ENCODE data around the gene SLC51A.
"Not testable (repeated sequence)": the region's sequence is repeated elsewhere in the genome, so short reads cannot be mapped to it uniquely, and the experiment has no call there.

Gene SLC51A

DNA sequence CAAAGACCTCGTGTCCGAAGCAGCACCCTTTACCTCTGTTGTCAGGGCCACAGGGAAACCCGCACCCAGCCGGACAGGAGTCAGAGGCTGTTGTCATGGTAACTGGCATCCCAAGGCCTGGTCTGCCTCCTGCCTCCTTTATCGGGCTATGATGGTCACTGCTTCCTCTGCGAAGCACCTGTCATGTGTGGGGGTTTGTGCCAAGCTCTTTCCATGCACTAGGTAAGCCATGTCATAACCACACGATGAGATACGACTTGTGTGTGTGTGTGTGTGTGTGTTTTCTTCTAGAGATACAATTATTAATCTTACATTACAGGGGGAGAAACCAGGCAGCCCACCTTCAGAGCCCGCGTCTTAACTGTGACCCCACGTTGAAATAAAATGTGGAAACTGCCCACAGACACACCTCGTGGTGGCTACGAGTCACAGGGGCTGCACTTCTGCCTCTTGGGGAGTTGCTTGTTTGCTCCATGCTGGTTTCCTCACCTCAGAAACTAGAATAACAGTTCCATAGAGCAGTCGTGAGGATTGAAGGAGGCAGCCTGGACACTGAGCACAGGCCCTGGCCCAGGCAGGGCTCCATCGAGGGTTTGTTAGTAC lies 23.1 kb upstream of the SLC51A start:
- no peak for DNase-seq (ENCODE audit: extremely low read depth in 1 of 2, low read depth in 1 of 2)

DNA sequence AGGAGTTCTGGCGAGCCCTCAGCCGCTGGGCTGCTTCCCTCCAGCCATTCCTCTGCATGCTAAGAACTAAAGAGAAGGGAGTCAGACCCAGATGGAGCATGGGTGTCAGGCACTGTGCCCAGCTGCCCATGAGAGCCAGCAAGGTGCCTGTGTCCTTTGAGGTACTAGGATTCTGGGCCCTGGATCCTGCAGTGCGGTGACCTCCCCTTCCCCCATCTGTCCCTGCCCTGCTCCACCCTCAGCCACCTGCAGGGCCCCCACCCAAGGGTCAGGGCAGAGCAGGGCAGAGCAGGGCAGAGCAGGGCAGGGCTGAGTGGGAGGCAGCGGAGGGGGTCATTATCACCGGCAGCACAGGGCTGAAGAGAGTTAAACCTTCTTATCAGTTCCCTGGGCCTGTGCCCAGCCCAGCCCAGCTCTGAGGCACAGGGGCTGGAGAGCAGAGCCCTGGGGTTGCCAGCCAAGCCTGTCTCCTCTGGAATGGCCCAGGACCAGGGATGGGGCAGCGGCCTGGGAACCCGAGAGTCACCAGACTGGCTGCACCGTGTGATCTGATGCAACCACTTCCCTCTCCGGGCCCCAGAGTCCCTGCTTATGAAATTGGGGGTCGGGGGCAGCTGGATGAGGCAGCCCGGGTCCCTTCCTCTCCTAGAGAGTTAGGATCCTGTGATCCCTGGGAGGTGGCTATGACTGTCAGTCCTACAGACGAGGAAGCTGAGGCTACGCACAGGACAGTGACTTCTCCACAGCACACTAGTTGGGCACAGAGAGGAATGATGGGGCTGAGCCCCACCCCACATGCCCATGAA lies 22.4 kb upstream of the SLC51A start:
- DNase-seq (ENCODE audit: extremely low read depth in 1 of 2, low read depth in 1 of 2): no peak

DNA sequence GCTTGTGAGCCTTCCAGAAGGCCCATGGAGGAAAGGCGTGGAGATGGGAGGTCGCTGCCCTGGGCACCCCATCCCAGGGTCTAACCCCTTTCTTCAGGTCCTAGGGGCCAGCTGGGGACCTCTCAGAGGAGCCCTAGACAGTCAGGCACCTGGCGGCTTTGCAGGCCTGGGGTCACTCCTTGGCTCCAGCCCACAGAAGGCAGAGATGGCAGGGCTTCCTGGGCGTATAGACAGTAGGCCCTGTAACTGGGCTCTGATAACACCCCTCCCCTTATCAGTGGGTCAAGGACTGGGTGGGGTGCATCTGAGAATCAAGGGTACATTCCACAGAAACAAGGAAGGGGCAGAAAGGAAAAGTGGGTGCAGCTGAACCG lies 21.8 kb upstream of the SLC51A start:
- no peak for DNase-seq (ENCODE audit: extremely low read depth in 1 of 2, low read depth in 1 of 2)

DNA sequence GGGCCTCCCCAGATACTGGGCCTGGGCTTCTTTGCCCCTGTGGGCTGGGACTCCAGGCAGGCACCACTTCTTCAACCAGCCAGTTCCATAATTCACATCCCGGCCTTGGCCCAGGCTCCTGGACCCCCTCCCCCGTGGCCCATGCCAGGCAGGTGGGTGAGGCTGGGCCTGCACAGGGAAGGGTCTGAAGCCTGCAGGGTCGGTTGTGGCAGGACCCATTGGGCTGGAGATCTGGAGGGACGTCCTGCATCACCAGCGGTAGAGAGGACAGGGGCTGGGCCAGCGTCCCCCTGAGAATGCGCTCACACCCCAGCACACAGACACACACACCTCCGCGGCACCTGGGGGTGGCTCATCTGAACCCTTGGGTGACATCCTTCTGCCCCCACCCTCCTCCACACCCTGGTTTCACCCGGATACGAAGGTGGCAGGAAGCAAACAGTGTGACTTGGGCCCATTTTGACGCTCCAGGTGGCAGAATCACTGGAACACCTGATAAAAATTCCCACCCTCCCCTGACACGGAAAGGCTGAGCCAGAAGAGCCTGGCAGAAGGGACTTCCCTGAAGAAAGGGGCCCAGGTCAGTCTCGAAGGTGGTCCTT lies 20.6 kb upstream of the SLC51A start:
- no peak for DNase-seq (ENCODE audit: extremely low read depth in 1 of 2, low read depth in 1 of 2)

DNA sequence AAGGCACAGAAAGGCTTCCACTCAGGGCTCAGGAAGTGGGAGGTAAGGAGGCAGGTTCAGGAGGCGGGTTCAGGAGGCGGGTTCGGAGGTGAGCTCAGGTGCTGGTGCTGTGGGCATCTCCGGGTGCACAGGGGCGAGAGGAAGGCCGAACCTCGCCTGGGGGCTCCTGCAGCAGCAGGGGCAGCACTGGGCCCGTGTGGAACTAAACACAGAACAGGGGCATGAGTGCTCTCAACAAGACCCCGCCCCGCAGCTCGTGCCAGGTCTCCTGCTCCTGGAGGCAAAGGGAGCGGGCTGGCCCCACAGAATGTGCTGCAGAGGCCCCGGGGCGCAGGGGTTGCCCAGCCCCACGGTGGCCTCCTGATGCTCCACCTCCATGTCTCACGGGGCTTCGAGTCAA lies 18.8 kb upstream of the SLC51A start:
- no peak for DNase-seq (ENCODE audit: extremely low read depth in 1 of 2, low read depth in 1 of 2)

DNA sequence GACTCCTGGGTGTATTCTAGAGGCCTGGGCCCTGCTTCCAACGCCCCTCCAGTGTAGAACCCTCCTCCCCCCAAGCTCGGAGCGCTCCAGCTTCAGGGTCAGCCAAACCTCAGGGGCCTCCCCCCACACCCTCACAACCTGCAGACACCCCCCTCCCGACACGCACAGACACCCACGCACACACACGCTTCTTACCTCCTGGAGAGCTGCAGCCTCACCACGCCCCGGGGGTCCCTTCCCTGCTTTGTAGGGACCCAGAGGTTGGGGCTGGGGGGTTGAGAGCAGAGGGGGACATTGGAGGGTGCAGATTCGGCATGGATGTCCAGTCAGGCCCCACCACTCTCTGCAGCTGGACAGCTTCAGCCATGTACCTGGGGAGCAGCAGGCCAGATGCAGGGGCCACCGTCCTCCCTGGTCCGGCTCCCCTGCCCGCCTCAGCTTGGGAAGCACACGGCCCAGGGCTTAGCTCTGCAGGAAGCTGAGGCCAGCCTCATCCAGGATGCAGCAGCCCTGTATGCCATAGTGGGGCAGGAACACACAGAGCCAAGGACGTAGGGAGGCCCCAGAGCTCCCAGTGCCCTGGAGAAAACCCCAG lies 18.2 kb upstream of the SLC51A start:
- DNase-seq (ENCODE audit: extremely low read depth in 1 of 2, low read depth in 1 of 2): no peak

DNA sequence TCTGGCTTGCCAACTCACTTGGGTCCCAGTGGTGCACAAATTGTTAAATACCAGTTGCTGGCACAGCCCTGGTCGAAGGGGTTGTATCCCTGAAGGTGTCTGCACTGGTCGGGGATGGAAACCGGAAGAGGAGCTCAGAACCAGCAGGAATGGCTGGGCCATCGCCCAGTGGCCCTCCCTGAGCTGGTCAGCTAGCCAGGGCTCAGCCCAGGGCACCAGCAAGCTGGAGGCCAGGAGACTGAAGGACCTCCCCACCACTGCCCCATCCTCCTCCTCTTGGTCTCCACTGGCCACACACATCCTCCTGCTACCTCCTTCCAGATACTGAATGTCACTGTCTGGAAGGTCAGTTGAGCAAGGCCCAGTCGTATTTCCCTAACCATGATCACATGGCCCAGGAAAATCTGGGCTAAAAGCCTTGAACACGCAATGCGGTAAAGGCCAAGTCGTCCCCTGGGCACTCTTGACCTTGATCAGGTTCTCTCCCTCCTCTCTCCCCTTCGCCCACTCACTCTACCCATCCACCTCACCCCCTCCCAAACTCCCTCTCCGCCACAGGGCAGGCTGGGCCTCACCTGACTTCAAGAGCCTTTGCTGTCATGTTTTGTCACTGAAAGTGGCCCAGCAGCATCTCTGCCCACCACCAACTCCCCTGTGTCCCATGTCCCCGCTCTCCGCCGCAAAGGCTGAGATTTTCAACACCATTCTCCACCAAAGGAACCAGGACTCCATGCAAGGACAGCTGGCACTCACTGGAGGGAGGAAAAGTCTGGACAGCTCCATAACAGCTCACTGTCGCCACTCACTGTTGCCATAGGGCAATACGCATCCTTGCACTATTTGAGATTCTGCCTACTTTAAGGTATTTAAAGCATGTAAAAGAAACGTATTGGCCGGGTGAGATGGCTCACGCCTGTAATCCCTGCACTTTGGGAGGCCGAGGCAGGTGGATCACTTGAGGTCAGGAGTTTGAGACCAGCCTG lies 17.3 kb upstream of the SLC51A start:
- DNase-seq (ENCODE audit: extremely low read depth in 1 of 2, low read depth in 1 of 2): no peak

DNA sequence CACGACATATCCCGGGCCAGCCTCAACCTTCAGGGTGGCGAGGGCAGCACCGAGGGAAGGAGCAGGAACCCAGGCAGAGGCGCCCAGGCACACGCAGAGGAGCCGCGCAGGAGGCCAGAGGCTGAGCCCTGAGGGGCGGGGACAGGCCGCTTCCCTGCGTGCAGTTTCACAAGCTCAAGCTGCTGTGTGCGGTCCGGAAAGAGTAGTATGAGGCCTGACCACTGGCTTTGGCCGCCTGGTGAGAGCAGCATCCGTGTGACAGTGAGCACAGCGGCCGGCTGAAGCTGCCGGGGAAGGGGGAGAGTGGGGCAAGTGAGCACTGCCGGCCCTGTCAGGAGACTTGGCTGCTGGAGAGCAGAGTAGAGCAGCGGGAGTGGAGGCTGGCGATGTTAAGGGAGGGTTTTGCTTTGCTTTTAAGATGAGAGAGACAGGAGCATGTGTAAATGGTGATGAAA lies 13.8 kb upstream of the SLC51A start:
- no peak for DNase-seq (ENCODE audit: extremely low read depth in 1 of 2, low read depth in 1 of 2)

DNA sequence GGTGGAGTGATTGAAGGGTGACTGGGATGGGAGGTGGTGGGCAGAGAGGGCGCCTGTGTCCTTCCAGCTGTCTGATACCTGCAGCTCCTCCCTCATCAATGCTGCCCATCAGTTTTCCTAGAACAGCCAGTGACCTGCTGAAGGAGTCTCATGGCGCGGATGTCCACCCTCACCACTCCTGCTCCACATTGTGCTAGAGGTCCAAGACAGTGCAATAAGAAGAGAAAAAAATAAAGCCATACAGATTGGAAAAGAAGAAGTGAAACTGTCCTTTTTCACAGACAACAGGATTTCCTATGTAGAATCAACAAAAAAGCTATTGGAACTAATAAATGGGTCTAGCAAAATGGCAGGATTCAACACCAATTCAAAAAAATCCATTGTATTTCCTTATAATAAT lies 12.5 kb upstream of the SLC51A start:
- no peak for DNase-seq (ENCODE audit: extremely low read depth in 1 of 2, low read depth in 1 of 2)

DNA sequence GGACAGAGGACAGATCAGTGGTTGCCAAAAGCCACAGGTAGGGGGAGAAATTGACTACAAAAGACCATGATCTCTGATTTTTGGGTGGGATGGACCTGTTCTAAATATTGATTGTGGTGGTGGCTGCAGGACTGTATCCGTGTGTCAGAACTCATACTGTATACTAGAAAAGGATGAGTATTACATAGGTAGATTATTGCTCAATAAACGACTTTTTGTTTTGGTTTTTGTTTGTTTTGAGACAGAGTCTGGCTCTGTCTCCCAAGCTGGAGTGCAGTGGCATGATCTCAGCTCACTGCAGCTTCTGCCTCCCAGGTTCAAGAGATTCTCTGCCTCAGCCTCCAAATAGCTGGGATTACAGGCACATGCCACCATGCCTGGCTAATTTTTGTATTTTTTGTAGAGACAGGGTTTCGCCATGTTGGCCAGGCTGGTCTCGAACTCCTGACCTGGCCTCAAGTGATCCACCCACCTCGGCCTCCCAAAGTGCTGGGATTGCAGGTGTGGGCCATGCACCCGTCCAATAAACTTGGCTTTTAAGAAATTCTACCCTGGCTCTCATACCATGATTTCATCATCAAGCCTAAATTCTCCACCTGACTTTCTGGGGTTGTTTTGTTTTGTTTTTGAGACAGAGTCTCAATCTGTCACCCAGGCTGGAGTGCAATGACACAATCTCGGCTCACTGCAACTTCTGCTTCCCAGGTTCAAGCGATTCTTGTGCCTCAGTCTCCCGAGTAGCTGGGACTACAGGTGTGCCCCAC lies 10.7 kb upstream of the SLC51A start:
- not testable (repeated sequence) for DNase-seq (ENCODE audit: extremely low read depth in 1 of 2, low read depth in 1 of 2)

DNA sequence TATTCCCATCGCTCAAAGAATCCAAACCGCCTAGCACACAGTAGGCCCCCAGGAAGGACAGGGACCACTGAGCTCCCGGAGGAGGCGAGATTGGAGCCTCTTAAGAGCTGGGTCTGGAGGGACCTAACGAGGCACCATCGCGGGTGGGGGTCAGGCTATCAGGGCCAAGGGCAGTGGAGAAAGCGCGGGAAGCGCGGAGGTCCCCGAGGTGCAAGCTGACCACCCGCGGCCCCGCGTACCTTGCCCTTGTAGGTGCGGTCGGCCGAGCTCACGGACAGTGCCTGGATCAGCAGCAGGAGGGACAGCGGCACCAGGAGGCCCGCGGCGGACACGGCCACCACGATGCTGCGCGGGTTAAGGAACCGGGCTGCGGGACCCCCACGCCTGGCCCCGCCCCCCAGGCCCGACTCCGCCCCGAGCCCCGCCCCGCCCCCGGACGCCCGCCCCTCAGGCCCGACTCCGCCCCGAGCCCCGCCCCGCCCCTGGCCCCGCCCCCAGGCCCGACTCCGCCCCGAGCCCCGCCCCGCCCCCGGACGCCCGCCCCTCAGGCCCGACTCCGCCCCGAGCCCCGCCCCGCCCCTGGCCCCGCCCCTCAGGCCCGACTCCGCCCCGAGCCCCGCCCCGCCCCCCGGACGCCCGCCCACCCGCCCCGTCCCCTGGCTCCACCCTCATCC lies 9.0 kb upstream of the SLC51A start:
- no peak for DNase-seq (ENCODE audit: extremely low read depth in 1 of 2, low read depth in 1 of 2)

DNA sequence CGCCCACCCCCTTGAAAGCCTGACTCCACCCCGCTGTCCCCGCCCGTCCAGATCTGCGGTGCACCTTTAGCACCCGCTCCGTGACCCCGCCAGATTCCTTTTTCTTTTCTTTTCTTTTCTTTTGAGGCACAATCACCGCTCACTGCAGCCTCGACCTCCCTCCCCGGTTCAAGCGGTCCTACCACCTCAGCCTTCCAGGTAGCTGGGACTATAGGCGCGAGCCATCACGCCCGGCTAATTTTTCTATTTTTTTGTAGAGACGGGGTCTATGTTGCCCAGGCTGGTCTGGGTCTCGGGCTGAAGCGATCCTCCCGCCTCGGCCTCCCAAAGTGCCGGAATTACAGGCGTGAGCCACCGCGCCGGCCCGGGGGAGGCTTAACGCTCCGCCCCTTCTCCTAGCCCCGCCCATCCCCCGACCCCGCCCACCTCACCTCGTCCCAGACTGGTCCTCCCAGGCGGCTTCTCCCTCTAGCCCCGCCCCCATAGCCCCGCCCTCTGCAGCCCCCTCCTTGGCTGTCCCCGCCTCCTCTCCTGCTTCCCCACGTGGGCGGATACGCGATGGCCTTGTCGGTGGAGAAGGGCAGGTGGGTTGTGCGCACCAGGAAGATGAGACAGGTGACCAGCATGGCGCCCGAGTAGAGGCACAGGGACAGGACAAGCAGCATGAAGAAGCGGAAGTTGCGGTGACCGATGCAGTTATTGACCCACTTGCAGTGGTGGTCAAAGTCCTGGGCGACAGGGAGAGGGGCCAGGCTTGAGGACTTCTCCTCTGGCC lies 8.3 kb upstream of the SLC51A start:
- DNase-seq (ENCODE audit: extremely low read depth in 1 of 2, low read depth in 1 of 2): peak in 1 of 2 donors; percentile 57

DNA sequence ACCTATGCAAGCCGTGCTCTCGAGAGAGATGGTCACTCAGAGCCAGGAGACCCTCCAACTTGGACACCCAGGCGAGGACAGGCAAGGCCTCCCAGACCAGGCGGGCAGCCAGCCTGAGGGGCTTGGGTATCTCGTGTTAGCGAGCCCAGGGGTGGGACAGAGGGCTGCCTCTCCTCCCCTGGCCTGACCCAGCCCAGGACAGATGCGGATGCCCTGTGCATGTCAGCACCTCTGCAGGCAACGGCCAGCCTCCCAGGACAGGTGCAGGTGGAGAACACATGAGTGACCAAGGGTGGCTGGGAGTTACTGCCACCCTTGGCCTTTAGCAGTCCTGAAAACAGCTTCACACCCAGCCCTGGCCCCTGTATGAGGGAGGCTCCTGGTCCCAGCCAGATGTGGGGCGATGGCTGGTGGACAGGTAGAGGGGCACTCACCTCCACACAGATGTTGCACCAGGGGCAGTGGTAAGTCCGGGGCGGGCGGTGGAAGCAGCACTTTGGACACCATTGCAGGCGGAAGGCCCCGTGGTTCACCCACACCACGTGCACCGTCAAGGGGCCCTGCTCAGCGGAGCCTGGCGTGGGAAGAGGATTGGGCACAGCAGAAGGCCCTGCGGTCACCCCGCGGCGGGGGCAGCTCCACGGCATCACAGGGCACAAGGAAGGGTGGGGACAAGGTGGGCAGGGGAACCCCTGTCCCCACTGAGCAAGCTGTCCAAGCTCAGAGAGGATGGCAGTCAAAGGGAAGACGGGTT lies 7.2 kb upstream of the SLC51A start:
- DNase-seq (ENCODE audit: extremely low read depth in 1 of 2, low read depth in 1 of 2): no peak

DNA sequence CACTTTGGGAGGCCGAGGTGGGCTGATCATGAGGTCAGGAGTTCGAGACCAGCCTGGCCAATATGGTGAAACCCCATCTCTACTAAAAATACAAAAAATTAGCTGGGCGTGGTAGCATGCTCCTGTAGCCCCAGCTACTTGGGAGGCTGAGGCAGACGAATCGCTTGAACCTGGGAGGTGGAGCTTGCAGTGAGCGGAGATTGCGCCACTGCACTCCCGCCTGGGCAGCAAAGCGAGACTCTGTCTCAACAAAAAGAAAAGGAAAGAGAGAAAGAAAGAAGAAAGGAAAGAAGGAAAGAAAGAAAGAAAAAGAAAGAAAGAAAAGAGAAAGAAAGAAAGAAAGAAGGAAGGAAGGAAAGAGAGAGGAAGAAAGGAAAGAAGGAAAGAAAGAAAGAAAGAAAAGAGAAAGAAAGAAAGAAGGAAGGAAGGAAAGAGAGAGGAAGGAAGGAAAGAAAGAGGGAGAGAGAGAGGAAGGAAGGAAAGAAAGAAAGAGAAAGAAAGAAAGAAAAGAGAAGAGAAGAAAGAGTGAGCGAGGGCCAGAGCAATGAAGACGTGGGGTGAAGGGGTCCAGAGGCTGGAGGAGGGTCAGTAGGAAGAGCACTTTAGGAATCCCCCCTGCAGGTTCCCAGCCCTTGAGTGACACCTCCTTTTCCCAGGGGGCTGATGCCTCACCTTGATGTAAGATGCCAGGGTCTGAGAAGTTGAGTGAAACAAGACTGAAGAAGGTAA lies 6.2 kb upstream of the SLC51A start:
- not testable (repeated sequence) for DNase-seq (ENCODE audit: extremely low read depth in 1 of 2, low read depth in 1 of 2)

DNA sequence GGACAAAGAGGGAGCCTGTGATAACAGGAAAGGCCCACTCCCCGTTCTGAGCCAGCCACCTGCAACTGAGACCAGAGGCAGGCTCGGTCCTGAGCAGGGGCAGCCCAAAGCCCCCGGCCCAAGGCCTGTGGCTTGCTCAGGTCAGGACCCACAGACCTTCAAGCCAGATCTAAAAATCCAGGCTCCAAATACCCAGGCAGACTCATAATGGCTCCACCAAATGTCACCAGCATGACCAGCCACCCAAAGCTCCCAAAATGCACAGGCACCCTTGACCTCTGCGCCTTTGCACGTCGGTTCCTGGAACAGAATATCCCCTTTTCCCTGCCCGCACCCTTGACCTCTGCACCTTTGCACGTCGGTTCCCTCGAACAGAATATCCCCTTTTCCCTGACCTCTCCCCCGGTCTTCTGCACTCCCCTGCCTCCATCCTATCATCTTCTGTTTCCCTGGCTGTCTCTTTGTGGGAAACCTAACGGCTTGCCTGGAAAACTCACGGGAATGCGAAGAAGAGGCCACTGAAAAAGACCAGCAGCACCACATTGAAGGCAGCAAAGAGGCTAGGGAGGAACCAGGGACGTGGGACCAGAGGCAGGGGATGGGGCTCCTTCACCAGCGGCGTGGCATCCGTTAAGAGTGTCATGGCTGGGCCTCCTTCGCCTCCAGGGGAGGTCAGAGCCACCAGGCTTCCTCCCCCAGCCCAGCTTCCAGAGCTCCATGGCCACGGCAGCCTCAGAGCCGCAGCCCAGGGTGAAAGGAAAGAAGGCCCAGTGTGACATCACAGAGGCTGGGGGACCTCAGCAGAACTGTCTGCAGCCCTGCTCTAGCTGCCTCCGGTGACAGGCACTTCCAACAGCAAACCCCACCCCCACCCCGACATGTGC lies 5.4 kb upstream of the SLC51A start, which contains the start of gene ZDHHC19:
ZDHHC19 (minus strand) TSS at position 728 of the 884 bp plus-strand sequence; CDS start at position 643, 85 bp downstream.
- DNase-seq (ENCODE audit: extremely low read depth in 1 of 2, low read depth in 1 of 2): no peak

Measured in stimulated activated CD8-positive, alpha-beta memory T cell treated with anti-CD3 and anti-CD28 coated beads, Interleukin-7, amount 100 ng/mL, for 48 hours (primary cell).